GM23338 (cell line): Measurements from ENCODE around the gene TMEM30A.

Experiments used
- CREB1 ChIP-seq: fragments of 250-450 bp; sonication (Bioruptor Pico); IDR thresholded peaks from 2 replicates; pipeline ENCODE4 v1.5.0; 2020; ENCODE audit warnings: low read depth, mild to moderate bottlenecking, moderate library complexity
- CTCF ChIP-seq, 2 experiments: fragments of 200-600 bp in 1 of 2; sonication (generic) in 1 of 2; conservative IDR thresholded peaks; 2 replicates each; pipeline versions ENCODE4 v1.5.1 to v1.6.1; 2016 to 2017; ENCODE audit warnings: antibody characterized with exemption in 2 of 2, low read depth in 2 of 2, mild to moderate bottlenecking in 2 of 2, moderate library complexity in 1 of 2
- EZH2 ChIP-seq: fragments of 200-600 bp; sonication (generic); IDR thresholded peaks from one replicate; pipeline ENCODE4 v1.8.0; 2017; ENCODE audit warnings: antibody characterized with exemption, mild to moderate bottlenecking, low read depth; ENCODE audit not compliant: unreplicated experiment
- POLR2AphosphoS5 ChIP-seq: IDR thresholded peaks from 2 replicates; pipeline ENCODE4 v1.6.1; 2016; ENCODE audit warnings: antibody characterized with exemption, low read depth
- STAT1 ChIP-seq: IDR thresholded peaks from one replicate; pipeline ENCODE4 v1.6.1; 2016; ENCODE audit warnings: antibody characterized with exemption; ENCODE audit not compliant: unreplicated experiment

GRCh38 chr6:75290136-75290945 lies 5.7 kb upstream of the TMEM30A start:
- TF ChIP-seq CTCF (conservative IDR thresholded peaks at IDR 0.05; ENCODE audit: low read depth in 2 of 2) (no peak), STAT1 (no peak), CREB1 (CRISPR knock-in tag) (no peak), POLR2AphosphoS5 (no peak), EZH2 (no peak)
